ENCODE data around the gene LRRFIP1.

LRRFIP1 gene

GRCh38 chr2:237599465-237600110 lies 27.8 kb upstream of the LRRFIP1 start:
- no peak overlapping the region for H3K4me3 ChIP-seq (ENCODE audit: low read length)
- DNase-seq (ENCODE audit: low read depth) = no peak
- TF ChIP-seq CTCF (conservative IDR thresholded peaks at IDR 0.05; ENCODE audit: low read length) = no peak

- peak; percentile 84 for DNase-seq (ENCODE audit: low read depth)
- peak overlapping the region; percentile 29 for H3K4me3 ChIP-seq (ENCODE audit: low read length)
These were observed 27.1 kb upstream of the LRRFIP1 start for GRCh38 chr2:237600205-237600846.

GRCh38 chr2:237601453-237602116 lies 25.8 kb upstream of the LRRFIP1 start:
- no peak overlapping the region for H3K4me3 ChIP-seq (ENCODE audit: low read length)
- DNase-seq (ENCODE audit: low read depth) = no peak

More at GRCh38 chr2:237600205-237600846, 27.1 kb upstream of the LRRFIP1 start:
- TF ChIP-seq CTCF (conservative IDR thresholded peaks at IDR 0.05; ENCODE audit: low read length) = peak; percentile 58

GRCh38 chr2:237602409-237602808 lies 25.0 kb upstream of the LRRFIP1 start:
- H3K4me3 ChIP-seq (ENCODE audit: low read length) = no peak overlapping the region
- no peak for DNase-seq (ENCODE audit: low read depth)
- TF ChIP-seq CTCF (conservative IDR thresholded peaks at IDR 0.05; ENCODE audit: low read length) = no peak

More at GRCh38 chr2:237601453-237602116, 25.8 kb upstream of the LRRFIP1 start:
- TF ChIP-seq CTCF (conservative IDR thresholded peaks at IDR 0.05; ENCODE audit: low read length) = no peak

- TF ChIP-seq CTCF (conservative IDR thresholded peaks at IDR 0.05; ENCODE audit: low read length) = no peak
- no peak for DNase-seq (ENCODE audit: low read depth)
- no peak overlapping the region for H3K4me3 ChIP-seq (ENCODE audit: low read length)
These were observed 24.2 kb upstream of the LRRFIP1 start for GRCh38 chr2:237603049-237603717.

- TF ChIP-seq CTCF (conservative IDR thresholded peaks at IDR 0.05; ENCODE audit: low read length) = no peak
- no peak for DNase-seq (ENCODE audit: low read depth)
- no peak overlapping the region for H3K4me3 ChIP-seq (ENCODE audit: low read length)
These were observed 23.5 kb upstream of the LRRFIP1 start for GRCh38 chr2:237603718-237604362.
